Measurements from ENCODE around the gene DDX59. TPM values are rescaled to one million over a fixed set of nuclear protein-coding genes. Genes with fewer than 3 reads are reported as not detected.

The DDX59 gene
- total and polyA plus RNA-seq, 10 of the 15 experiments (the other 5 are each of a cell fraction or from before 2014, with no cell fraction given): 17.3 to 42.1 (median 23.6) TPM

GRCh38 chr1:200660719-200661118 lies 9.0 kb downstream of the DDX59 start:
- peaks cover 3% of the 10 kb centered on the region; the same call in 1 of the 2 replicates for H3K4me1 ChIP-seq (ENCODE audit: control insufficient read depth, insufficient read depth, low read length)
- FAIRE-seq (no peak), DNase-seq (ENCODE audit: low read depth, low spot score) (no peak), ATAC-seq (no peak)
- no peak overlapping the region for H3K4me3 ChIP-seq
- POLR2A ChIA-PET: interaction anchor here (0.5 to 3.4 kb wide), 2 partner anchors 11 to 20 kb away, joined by 3 to 10 read pairs; no protein-coding TSS in a partner anchor
- in situ Hi-C loops (cut with MboI) (no loop called here), intact Hi-C loops (cut with micrococcal nuclease; ENCODE audit: unreplicated experiment) (no loop called here)
- peaks cover 5 to 29% of the 10 kb centered on the region in 2 experiments for H3K36me3 ChIP-seq (ENCODE audit: control insufficient read depth in 2 of 2, insufficient read depth in 2 of 2, low read length in 1 of 2)
- BruUV-seq (replicated peaks): no TSS peak
- H3K79me2 ChIP-seq (ENCODE audit: control insufficient read depth, insufficient read depth, low read length): peaks cover 7% of the 10 kb centered on the region
- no peak for TF ChIP-seq MEF2A (IDR thresholded peaks at IDR 0.05; ENCODE audit: insufficient read depth, low read depth, low read length)
- H3K4me2 ChIP-seq (ENCODE audit: control insufficient read depth, insufficient read depth): no peak overlapping the region
- no peaks in the 10 kb centered on the region for H4K20me1 ChIP-seq (ENCODE audit: control insufficient read depth, insufficient read depth)
- H3K9me3 ChIP-seq (replicated peaks; ENCODE audit: control insufficient read depth, insufficient read depth, low read length): no peaks in the 10 kb centered on the region
- WGBS (ENCODE audit: insufficient coverage, insufficient replicate concordance, low lambda C conversion rate, missing lambda C conversion rate): 96% methylated on average over 6 of the region's 6 CpGs
- RAD21 ChIA-PET (ENCODE audit: unreplicated experiment): no interaction called here
- H3K27me3 ChIP-seq (replicated peaks in 1 of 2; ENCODE audit: control insufficient read depth in 2 of 2, insufficient read depth in 2 of 2, low read length in 1 of 2): no peaks in the 10 kb centered on the region
- H3K9ac ChIP-seq (ENCODE audit: control insufficient read depth, insufficient read depth, low read length): no peak overlapping the region
- SMC1A ChIA-PET (ENCODE audit: uncharacterized antibody, unreplicated experiment): interaction anchor here (0.7 to 6.2 kb wide), 3 partner anchors 8 to 11 kb away, joined by 3 to 31 read pairs (median 6); partner anchors contain the start of gene DDX59
- CTCF ChIA-PET: no interaction called here
- no peak overlapping the region for H2AFZ ChIP-seq (ENCODE audit: control insufficient read depth, low read depth, low read length)
- no peak overlapping the region for H3K27ac ChIP-seq (ENCODE audit: control insufficient read depth, insufficient read depth)

- intact Hi-C loops (cut with micrococcal nuclease; ENCODE audit: unreplicated experiment): no loop called here
- ATAC-seq (no peak), FAIRE-seq (no peak), DNase-seq (ENCODE audit: low read depth, low spot score) (no peak)
- Histone ChIP-seq H3K27ac (ENCODE audit: control insufficient read depth, insufficient read depth) (no peak overlapping the region), H3K79me2 (ENCODE audit: control insufficient read depth, insufficient read depth, low read length) (no peaks in the 10 kb centered on the region; the same call in 1 of the 2 replicates), H4K20me1 (ENCODE audit: control insufficient read depth, insufficient read depth) (no peaks in the 10 kb centered on the region), H3K4me3 (no peak overlapping the region), H3K4me1 (ENCODE audit: control insufficient read depth, insufficient read depth, low read length) (peaks cover 16% of the 10 kb centered on the region), H3K27me3 (replicated peaks in 1 of 2; ENCODE audit: control insufficient read depth in 2 of 2, insufficient read depth in 2 of 2, low read length in 1 of 2) (no peaks in the 10 kb centered on the region), H3K9me3 (replicated peaks; ENCODE audit: control insufficient read depth, insufficient read depth, low read length) (no peaks in the 10 kb centered on the region), H2AFZ (ENCODE audit: control insufficient read depth, low read depth, low read length) (no peak overlapping the region), H3K4me2 (ENCODE audit: control insufficient read depth, insufficient read depth) (no peak overlapping the region), H3K36me3 (ENCODE audit: control insufficient read depth in 2 of 2, insufficient read depth in 2 of 2, low read length in 1 of 2) (peaks cover 5 to 24% of the 10 kb centered on the region in 2 experiments), H3K9ac (ENCODE audit: control insufficient read depth, insufficient read depth, low read length) (no peak overlapping the region)
- no TSS peak for BruUV-seq (replicated peaks)
- in situ Hi-C loops (cut with MboI): no loop called here
- ChIA-PET SMC1A (ENCODE audit: uncharacterized antibody, unreplicated experiment) (interaction anchor here (1.2 to 6.2 kb wide), 4 partner anchors 10 to 142 kb away, joined by 3 to 31 read pairs (median 4); partner anchors contain the start of gene DDX59), POLR2A (interaction anchor here (1.5 to 3.4 kb wide), 2 partner anchors 8 to 10 kb away, joined by 5 to 10 read pairs; no protein-coding TSS in a partner anchor), RAD21 (ENCODE audit: unreplicated experiment) (no interaction called here), CTCF (interaction anchor here (0.7 to 1.2 kb wide), 3 partner anchors 35 to 37 kb away, joined by 3 to 5 read pairs (median 3); no protein-coding TSS in a partner anchor)
- 100% methylated on average over 1 of the region's 1 CpG for WGBS (ENCODE audit: insufficient coverage, insufficient replicate concordance, low lambda C conversion rate, missing lambda C conversion rate)
- TF ChIP-seq HDAC2 (IDR thresholded peaks at IDR 0.05) (no peak), MEF2A (IDR thresholded peaks at IDR 0.05; ENCODE audit: insufficient read depth, low read depth, low read length) (no peak), NKRF (conservative IDR thresholded peaks at IDR 0.05) (no peak), STAT3 (IDR thresholded peaks at IDR 0.05; ENCODE audit: low read depth, low read length) (no peak), IKZF2 (IDR thresholded peaks at IDR 0.05) (no peak), RAD21 (IDR thresholded peaks at IDR 0.05; ENCODE audit: insufficient read depth, low read depth, low read length) (no peak), CREB1 (IDR thresholded peaks at IDR 0.05; ENCODE audit: low read depth) (no peak), FOXK2 (IDR thresholded peaks at IDR 0.05) (no peak), ETV6 (conservative IDR thresholded peaks at IDR 0.05 in 1 of 2, IDR thresholded peaks at IDR 0.05 in 1 of 2; ENCODE audit: borderline replicate concordance in 1 of 2, low read depth in 1 of 2) (no peak)
Measured at GRCh38 chr1:200659269-200659668, 10.4 kb downstream of the DDX59 start.

Data from GM12878 (cell line).